Motor neuron (in vitro differentiated cells): ENCODE data around the gene IGF2BP1. TPM values are rescaled to one million over a fixed set of nuclear protein-coding genes. Genes with fewer than 3 reads are reported as not detected.

Experiments
- ATAC-seq, 8 experiments: fragments of 200-7000 bp; cut with Tn5 transposase; replicated peaks in 6 of 8; 2 replicates each; pipeline ENCODE4 v1.8.0; 2021; ENCODE audit warnings: mild to moderate bottlenecking in 8 of 8, moderate library complexity in 8 of 8
- H3K27ac ChIP-seq, 2 donors: fragments of 250-450 bp; sonication (Bioruptor Pico); 2 replicates each; pipeline ENCODE4 v1.9.0; 2021; ENCODE audit warnings: antibody characterized with exemption in 2 of 2, mild to moderate bottlenecking in 2 of 2, moderate library complexity in 1 of 2
- H3K4me1 ChIP-seq, 2 donors: fragments of 250-450 bp; sonication (Bioruptor Pico); replicated peaks in 1 of 2; 2 replicates each; pipeline ENCODE4 v1.6.1; 2021; ENCODE audit warnings: antibody characterized with exemption in 2 of 2, mild to moderate bottlenecking in 2 of 2, moderate library complexity in 1 of 2
- H3K4me3 ChIP-seq, 5 donors: fragments of 250-450 bp; sonication (Bioruptor Pico); 2 replicates each; pipeline ENCODE4 v1.9.0; 2021; ENCODE audit warnings: antibody characterized with exemption in 5 of 5, mild to moderate bottlenecking in 5 of 5, moderate library complexity in 4 of 5
- WGBS, 10 experiments: fragments of 450-650 bp; shearing (Covaris generic); methylation state at CpG; one replicate each; pipeline ENCODE4 v1.0.0; 2022; 5-methylcytosine and 5-hydroxymethylcytosine counted together
- in situ Hi-C, 9 experiments: fragments of 400-800 bp; cut with MboI; loops; one replicate each; pipeline ENCODE4 v1.15.0; 2021; ENCODE audit warnings: low sequenced_read_pairs in 9 of 9, low pct_unique_long_range_greater_than_20kb in 2 of 9; ENCODE audit not compliant: unreplicated experiment in 9 of 9
- total RNA-seq, 8 experiments: library from RNA; unstranded; fragments of 300-600 nt; gene quantifications; 2 replicates each; pipeline versions ENCODE4 v1.2.3 to v1.2.4, GENCODE V29; 2022

Gene IGF2BP1
- total RNA-seq, 8 experiments from 2014 or later, result 4.0 to 107 (median 18.1) TPM

- H3K4me3 ChIP-seq, result no peak overlapping the region
- no peaks in the 10 kb centered on the region for H3K4me1 ChIP-seq
- no peak for ATAC-seq
- in situ Hi-C loops, result no loop called here
- 7 to 89% (median 78%) methylated on average over 1 to 13 of the region's 13 CpGs; no CpG with 5 or more reads in 2 of the 10 experiments for WGBS, 10 experiments
- H3K27ac ChIP-seq, result no peak overlapping the region
These were observed 11.5 kb upstream of the IGF2BP1 start for GRCh38 chr17:48985436-48986245.

GRCh38 chr17:48989100-48989499, 8.1 kb upstream of the IGF2BP1 start:
- no peak overlapping the region for H3K4me3 ChIP-seq
- 8 to 100% (median 93%) methylated on average over 1 to 4 of the region's 4 CpGs; no CpG with 5 or more reads in 1 of the 10 experiments for WGBS, 10 experiments
- ATAC-seq, result no peak
- in situ Hi-C loops, result no loop called here
- H3K4me1 ChIP-seq, result no peaks in the 10 kb centered on the region
- H3K27ac ChIP-seq, result no peak overlapping the region

- Histone ChIP-seq H3K4me1 (no peaks in the 10 kb centered on the region), H3K4me3 (no peak overlapping the region), H3K27ac (no peak overlapping the region)
- in situ Hi-C loops, result no loop called here
- ATAC-seq, result no peak
- WGBS, 10 experiments, result 0 to 32% (median 8%) methylated on average over 2 of the region's 2 CpGs; no CpG with 5 or more reads in 5 of the 10 experiments
These were observed 6.3 kb upstream of the IGF2BP1 start for GRCh38 chr17:48990882-48991357.

GRCh38 chr17:48992444-48992843, 4.7 kb upstream of the IGF2BP1 start:
- no peak overlapping the region for H3K27ac ChIP-seq
- in situ Hi-C loops, result no loop called here
- no peak for ATAC-seq
- no peak overlapping the region for H3K4me3 ChIP-seq
- H3K4me1 ChIP-seq, result no peaks in the 10 kb centered on the region
- WGBS, 10 experiments, result 4 to 57% (median 23%) methylated on average over 1 to 2 of the region's 2 CpGs

- Histone ChIP-seq H3K4me3 (no peak overlapping the region), H3K27ac (no peak overlapping the region), H3K4me1 (no peaks in the 10 kb centered on the region)
- in situ Hi-C loops, result no loop called here
- ATAC-seq, result no peak
These were observed 3.9 kb upstream of the IGF2BP1 start for GRCh38 chr17:48993305-48993704.

- H3K4me3 ChIP-seq, result no peak overlapping the region
- ATAC-seq, result no peak
- H3K4me1 ChIP-seq, result no peaks in the 10 kb centered on the region
- H3K27ac ChIP-seq, result no peak overlapping the region
- in situ Hi-C loops, result no loop called here
These were observed 3.2 kb upstream of the IGF2BP1 start for GRCh38 chr17:48993951-48994350.

- WGBS, 10 experiments, result 0 to 64% (median 0%) methylated on average over 1 to 3 of the region's 3 CpGs; no CpG with 5 or more reads in 4 of the 10 experiments
- in situ Hi-C loops, result no loop called here
- Histone ChIP-seq H3K4me3 (peak overlapping the region; percentile 77 to 95 (median 88)), H3K4me1 (no peaks in the 10 kb centered on the region), H3K27ac (peak overlapping the region; percentile 95 to 96)
- ATAC-seq, result no peak
These were observed 2.5 kb upstream of the IGF2BP1 start for GRCh38 chr17:48994549-48995303.

- 0 to 33% (median 13%) methylated on average over 1 to 14 of the region's 46 CpGs; no CpG with 5 or more reads in 4 of the 10 experiments for WGBS, 10 experiments
- ATAC-seq, result peak in 6 of 8 experiments; percentile 3 to 11 (median 10)
- in situ Hi-C loops, result no loop called here
- Histone ChIP-seq H3K4me1 (no peaks in the 10 kb centered on the region), H3K27ac (peak overlapping the region; percentile 95 to 96), H3K4me3 (peak overlapping the region; percentile 77 to 95 (median 88))
These were observed 1.7 kb upstream of the IGF2BP1 start for GRCh38 chr17:48995304-48995973.

- in situ Hi-C loops, result no loop called here
- Histone ChIP-seq H3K4me3 (peak overlapping the region; percentile 77 to 95 (median 88)), H3K4me1 (peaks cover 0 to 2% of the 10 kb centered on the region in 2 donors), H3K27ac (peak overlapping the region; percentile 95 to 96)
- peak in 7 of 8 experiments; percentile 25 to 84 (median 79) for ATAC-seq
- WGBS, 10 experiments, result 0 to 2% (median 0%) methylated on average over 1 to 8 of the region's 66 CpGs; no CpG with 5 or more reads in 5 of the 10 experiments
These were observed 1.0 kb upstream of the IGF2BP1 start for GRCh38 chr17:48995974-48996721.

- in situ Hi-C loops, result no loop called here
- WGBS, 10 experiments, result 0% methylated on average over 2 to 5 of the region's 23 CpGs; no CpG with 5 or more reads in 7 of the 10 experiments
- Histone ChIP-seq H3K4me1 (peaks cover 0 to 7% of the 10 kb centered on the region in 2 donors), H3K27ac (peak overlapping the region; percentile 95 to 96), H3K4me3 (peak overlapping the region; percentile 77 to 95 (median 88))
- ATAC-seq, result peak in 3 of 8 experiments; percentile 4 to 23 (median 9)
These were observed 473 bp upstream of the IGF2BP1 start for GRCh38 chr17:48996722-48997102.

GRCh38 chr17:48997827-48998586, 822 bp downstream of the IGF2BP1 start:
- Histone ChIP-seq H3K27ac (peak overlapping the region; percentile 95 to 96), H3K4me1 (peaks cover 4 to 20% of the 10 kb centered on the region in 2 donors), H3K4me3 (peak overlapping the region; percentile 77 to 95 (median 88))
- WGBS, 10 experiments, result 0% methylated on average over 4 of the region's 63 CpGs; no CpG with 5 or more reads in 9 of the 10 experiments
- peak in 3 of 8 experiments; percentile 41 to 65 (median 52) for ATAC-seq
- in situ Hi-C loops, result no loop called here
